G401.6 (cell line): ENCODE results near the gene RAB5A.
"Not testable (repeated sequence)": the region's sequence is repeated elsewhere in the genome, so short reads cannot be mapped to it uniquely, and the experiment has no call there.

ENCODE experiments used
- FAIRE-seq: peaks from 2 replicates; lab custom pipeline; 2012; peaks lifted over from hg19 to GRCh38; lab: Jason Lieb, UNC

Gene RAB5A

GRCh38 chr3:20028905-20029331, 82.0 kb downstream of the RAB5A start:
- FAIRE-seq, result no peak

- not testable (repeated sequence) for FAIRE-seq
These were observed 85.0 kb downstream of the RAB5A start for GRCh38 chr3:20031939-20032338.
